Stimulated activated CD4-positive, alpha-beta T cell treated with anti-CD3 and anti-CD28 coated beads, Interleukin-4, amount 100 ng/mL, for 1 hour (primary cell): ENCODE measurements around the gene SEZ6L2.
"Not testable (repeated sequence)": the region's sequence is repeated elsewhere in the genome, so short reads cannot be mapped to it uniquely, and the experiment has no call there.

Experiments used
- DNase-seq: peaks from one replicate; pipeline ENCODE4 v3.0.0-alpha.2; 2020

The SEZ6L2 gene

GRCh38 chr16:29881050-29881449, 18.3 kb downstream of the SEZ6L2 start:
- no peak for DNase-seq

GRCh38 chr16:29878172-29878571, 21.2 kb downstream of the SEZ6L2 start:
- DNase-seq = no peak

DNA sequence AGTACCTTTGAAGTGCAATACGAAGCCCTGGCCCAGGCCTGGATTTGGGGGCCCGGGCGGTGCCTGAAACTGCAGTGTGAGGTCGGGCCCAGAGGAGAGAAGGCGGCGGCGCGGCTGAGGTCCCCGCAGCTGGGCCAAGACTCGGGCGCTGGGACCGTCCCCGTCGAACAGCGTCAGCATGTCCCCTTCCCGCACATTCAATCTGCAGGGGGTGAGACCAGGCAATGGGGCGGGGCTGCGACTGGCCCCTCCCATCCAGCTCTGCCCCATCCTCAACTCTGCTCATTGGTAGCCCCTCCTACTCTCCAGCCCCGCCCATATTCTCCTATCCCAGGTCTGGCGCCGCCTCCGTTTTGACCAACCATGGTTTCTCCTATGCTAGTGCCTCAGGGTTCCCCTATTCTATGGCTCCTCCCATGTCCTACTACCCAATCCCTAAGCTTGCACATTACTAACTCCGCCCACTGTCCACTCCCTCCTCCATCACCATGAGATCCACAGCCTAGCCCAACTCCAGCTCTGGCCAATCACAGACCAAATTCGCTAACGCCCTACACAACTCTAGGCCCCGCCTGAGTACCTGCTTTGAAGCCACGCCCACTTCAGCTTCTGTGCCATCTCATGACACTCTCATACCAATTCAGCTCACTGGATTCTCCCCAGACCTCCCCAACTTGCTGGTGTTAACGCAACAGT, 21.9 kb downstream of the SEZ6L2 start:
- peak; percentile 56 for DNase-seq

DNA sequence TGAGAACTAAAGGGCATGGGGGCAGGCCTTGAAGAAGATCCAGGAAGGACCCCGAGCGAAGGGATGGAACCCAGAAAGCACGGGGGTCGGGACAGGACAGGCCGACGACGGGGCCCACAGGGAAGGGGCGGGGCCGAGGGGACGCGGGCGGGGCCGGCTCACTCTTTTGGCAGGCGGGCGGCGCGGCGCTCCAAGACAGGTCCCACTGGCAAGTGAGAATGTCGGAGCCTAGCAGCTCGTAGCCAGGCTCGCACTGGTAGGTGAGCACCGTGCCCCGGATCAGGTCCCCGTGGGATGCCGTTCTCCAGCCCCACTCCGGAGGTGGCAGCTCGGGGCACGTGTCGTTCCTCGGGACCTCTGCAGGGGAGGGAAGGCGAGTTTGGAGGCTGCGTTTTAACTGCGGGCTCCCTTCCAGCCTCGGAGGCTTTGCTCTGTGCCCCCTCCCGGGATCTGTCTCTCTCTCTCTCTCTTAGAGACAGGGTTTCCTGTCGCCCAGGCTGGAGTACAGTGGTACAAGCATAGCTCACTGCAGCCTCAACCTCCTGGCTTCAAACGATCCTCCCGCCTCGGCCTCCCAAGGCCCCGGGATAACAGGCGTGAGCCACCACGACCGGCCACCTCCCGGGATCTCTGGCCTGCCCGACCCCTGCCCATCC, 22.6 kb downstream of the SEZ6L2 start:
- DNase-seq = peak; percentile 51

DNA sequence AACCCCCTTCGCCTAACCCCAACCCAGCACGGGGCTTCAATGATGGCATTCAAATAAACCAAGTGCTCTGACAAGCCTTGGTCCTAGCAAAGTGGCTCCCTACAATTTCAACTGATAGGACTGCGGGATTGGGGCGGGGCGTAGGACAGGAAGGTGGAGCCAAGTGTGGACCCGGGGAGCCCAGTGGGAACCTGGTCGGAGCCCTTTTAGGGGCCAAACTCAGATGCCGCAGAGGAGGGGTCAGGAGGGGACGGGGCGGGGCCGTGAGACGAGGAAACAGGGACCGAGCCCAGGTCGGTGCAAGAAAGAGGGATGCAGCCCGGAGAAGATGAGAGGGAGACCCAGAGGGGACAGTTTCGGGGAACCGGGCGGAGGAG, 23.1 kb downstream of the SEZ6L2 start:
- no peak for DNase-seq

DNA sequence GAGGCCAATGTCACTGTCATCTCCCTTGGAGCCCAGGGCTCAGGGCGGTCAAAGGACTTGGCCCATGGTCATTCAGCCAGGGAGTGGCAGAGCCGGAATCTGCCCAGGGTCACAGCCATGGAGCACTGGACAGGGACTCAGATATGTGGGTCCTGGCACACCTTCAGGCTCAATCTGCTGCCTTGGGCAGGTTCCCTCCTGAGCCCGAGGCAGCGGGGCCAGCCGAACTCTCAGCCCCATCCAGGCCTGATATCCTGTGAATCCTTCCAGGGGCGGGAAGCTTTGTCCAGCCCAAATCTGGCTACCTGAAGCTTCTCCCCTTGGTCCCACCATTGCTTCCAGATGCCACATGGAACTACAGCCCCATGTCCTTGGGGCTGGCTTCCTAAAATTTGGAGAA, 24.1 kb downstream of the SEZ6L2 start:
- DNase-seq = no peak

DNA sequence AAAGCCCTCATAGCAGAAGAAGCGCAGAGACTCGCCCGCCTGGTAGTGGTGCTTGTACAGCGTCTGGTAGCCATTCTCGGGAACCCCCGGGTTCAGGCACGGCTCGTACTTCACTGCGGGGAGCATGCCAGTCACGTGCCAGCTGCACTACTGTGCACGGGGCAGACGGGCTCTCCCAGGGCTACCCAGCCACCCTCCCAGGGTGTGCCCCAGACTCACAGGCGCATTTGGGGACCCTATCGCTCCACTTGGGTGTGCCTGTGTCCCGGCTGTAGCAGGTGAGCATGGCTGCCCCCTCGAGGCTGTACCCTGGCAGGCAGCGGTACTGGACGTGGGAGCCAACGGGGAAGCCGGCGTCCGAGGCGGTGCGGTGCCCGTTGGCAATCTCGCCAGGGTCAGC, 26.0 kb downstream of the SEZ6L2 start:
- no peak for DNase-seq

- no peak for DNase-seq
These were observed 27.4 kb downstream of the SEZ6L2 start for GRCh38 chr16:29871822-29872546.

DNA sequence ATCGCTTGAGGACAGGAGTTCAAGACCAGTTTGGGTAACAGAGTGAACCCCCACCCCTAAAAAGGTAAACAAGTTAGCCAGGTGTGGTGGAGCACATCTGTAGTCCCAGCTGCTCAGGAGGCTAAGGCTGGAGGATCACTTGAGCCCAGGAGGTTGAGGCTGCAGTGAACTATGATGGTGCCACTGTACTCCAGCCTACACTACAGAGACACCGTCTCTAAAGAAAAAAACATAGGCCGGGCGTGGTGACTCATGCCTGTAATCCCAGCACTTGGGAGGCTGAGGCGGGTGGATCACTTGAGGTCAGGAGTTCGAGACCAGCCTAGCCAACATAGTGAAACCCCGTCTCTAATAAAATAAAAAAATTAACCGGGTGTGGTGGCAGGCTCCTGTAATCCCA, 30.3 kb downstream of the SEZ6L2 start:
- DNase-seq = not testable (repeated sequence)

GRCh38 chr16:29868396-29869009, 30.8 kb downstream of the SEZ6L2 start:
- DNase-seq = no peak

DNA sequence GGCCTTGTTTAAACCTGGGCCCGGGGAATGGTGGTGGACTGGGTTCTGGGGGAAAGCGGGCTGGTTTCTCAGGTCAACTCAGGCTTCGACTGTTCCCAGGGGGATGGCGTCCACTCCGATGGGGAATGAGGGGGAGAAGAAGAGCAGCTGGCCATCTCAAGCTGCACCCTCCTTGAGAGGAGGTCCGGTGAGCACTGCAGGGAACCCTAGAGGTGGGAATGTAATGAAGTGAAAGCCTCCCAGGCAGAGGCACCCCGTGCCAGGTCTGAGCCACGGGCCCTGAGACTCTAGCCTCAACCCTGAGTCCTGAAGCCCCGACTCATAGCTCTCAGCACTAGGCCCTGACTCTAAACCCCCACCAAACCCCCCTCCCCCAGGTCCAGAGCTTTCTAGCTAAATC, 35.1 kb downstream of the SEZ6L2 start:
- DNase-seq = no peak

DNA sequence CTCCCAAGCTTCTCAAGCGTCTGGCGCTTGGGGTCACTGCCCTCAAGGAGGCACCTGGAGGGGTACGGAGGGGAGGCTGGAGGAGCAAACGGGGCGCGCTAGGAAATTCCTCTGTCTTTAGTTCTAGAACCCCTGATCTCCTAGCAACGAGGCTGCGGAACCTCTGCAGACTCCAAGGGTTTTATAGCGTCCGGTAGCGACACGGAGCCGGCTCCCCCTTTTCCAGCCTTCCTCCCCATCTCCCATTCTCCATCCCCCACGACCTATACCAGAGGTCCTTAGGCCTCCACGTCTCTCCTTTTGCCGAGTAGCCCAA, 35.7 kb downstream of the SEZ6L2 start:
- no peak for DNase-seq

DNA sequence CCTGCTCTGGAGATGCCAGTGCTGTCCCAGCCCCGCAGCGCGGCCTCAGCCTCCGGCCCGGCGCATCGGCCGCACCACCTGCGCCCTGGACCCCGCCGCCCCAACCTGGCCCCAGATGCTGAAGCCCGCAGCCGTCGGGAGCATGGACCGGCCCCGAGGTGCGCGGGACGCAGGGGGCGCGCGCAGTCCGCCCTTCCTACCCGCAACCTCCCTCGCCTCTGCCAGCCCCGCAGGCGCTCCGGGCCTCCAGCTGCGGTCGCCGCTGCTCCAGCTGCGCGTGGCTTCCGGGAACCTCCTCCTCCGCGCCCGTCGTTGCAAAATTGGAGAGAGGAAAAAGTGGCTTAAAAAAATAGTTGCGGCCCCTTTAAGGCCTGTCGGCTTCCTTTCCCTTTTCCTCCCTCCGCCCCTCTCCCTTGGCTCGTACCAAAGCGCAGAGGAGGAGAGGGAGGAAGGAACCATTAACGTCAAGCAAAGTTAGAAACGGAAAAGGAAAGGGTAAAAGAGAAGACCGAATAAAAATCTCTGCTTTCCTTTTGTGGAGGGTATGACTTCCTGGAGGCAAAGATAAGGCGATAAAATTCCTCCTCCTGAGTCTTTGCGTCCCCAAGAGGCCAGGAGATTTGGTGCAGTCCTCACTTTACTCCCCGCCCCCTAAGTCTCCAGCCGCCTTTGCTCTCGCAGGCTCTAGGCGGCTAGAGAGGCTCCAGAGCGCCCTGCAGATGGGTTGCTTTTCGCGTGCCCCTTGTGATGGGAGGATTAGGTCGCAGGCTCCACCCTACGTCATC, 36.3 kb downstream of the SEZ6L2 start, which contains the start of gene CDIPT:
Gene CDIPT, minus strand, starts transcription at position 343 of the 785 bp plus-strand sequence. CDS start 369 bp downstream, outside the sequence.
- DNase-seq = peak; percentile 90

- DNase-seq = peak; percentile 7
These were observed 36.9 kb downstream of the SEZ6L2 start for GRCh38 chr16:29862383-29862883.

DNA sequence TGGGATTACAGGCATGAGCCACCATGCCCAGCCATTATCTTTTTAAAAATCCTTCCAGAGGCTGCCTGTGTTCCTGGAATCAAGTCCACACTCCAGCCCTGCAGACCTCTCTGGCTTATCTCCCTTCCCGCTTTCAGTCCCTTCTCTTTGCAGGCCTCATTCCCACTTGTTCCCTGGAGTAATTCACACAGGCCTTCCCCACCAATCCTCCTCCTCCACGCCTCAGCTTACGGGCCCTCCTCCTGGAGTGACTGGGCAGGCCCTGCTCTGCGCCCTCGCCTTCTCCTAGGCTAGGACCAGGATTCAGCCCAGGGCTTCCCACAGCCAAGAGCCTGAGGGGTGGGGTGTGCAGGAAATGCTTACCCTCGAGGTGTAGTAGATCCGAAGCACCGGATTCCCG, 39.1 kb downstream of the SEZ6L2 start:
- no peak for DNase-seq

DNA sequence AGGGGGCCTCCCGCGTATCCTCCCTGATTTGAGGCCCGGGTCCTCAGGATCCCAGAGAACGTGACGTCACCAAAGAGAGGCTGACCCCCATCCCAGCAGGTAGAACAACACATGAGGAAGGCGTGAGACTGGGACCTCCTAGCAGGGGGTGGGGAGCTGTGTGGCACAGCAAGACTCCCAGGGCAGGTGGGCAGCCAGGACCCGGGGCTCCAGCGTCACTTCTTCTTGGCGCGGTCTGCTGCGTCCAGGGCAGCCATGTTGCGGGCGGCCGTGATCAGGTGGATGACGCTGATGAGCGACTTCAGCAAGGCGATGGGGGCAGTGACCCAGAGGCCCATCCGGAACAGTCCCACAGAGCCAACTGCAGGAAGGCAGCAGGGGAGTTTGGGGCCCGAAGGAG, 40.4 kb downstream of the SEZ6L2 start:
- no peak for DNase-seq

- no peak for DNase-seq
These were observed 41.1 kb downstream of the SEZ6L2 start for GRCh38 chr16:29858149-29858849.

GRCh38 chr16:29857133-29857760, 42.1 kb downstream of the SEZ6L2 start:
- DNase-seq = no peak

DNA sequence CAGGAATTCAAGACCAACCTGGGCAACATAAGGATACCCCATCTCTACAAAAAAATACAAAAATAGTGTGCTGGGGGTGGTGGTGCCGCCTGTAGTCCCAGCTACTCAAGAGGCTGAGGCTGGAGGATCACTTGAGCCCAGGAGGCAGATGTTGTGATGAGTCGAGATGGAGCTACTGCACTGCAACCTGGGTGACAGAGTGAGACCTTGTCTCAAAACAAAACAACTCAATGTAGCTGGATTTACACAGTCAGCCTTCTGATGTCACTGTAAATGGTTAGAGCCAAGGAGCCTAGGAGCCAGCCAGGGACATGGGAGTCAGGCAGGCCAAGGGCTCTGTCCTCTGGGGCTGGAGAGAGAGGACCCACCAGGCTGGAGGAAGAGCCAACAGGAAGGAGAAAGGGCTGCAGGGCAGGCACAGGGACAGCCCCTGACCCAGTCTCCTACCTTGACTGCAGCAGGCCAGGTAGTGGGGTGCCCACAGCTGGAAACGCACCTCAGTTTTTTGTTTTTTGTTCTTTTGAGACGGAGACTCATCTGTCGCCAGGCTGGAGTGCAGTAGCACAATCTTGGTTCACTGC, 44.7 kb downstream of the SEZ6L2 start:
- no peak for DNase-seq

DNA sequence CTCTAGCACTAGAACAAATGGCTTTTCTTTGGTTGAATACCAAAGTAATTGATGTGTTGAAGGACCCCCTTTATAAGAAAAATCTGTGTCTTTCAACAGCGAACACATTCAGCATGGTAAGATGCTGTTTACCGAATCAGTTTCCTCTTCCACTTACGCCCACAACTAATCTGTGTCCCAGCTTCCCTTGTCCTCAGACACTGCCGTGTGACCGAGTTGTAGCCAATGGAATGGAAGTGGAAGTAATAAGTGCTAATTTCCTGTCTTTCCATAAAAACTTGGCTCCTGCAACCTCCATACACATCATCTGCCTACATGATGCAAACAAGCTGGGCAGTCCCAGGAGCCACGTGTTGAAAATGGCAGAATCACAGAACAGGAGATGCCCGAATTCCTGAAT, 46.7 kb downstream of the SEZ6L2 start:
- DNase-seq = no peak

DNA sequence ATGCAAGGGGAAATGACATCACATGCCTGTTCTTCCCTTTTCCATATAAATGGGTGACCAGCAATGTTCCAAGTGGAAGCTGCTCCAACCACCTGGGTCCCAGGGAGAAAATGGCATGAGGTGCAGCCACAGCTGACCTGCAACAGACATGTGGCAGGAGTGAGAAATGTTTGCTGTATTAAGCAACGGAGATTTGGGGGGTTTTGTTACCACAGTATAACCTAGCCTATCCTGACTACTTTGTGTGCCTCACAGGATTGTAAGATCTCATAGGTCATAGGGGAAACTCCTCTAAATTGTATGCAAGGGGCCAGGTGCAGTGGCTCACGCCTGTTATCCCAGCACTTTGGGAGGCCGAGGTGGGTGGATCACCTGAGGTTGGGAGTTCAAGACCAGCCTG, 48.4 kb downstream of the SEZ6L2 start:
- DNase-seq = no peak
